GM18511 (cell line): ENCODE results near the gene EHMT1.
"Not testable (repeated sequence)": the region's sequence is repeated elsewhere in the genome, so short reads cannot be mapped to it uniquely, and the experiment has no call there.

Experiments used
- ATAC-seq: cut with Tn5 transposase; IDR thresholded peaks from one replicate; pipeline ENCODE4 v1.9.1; 2021; ENCODE audit warnings: mild to moderate bottlenecking, moderate library complexity; ENCODE audit not compliant: unreplicated experiment

EHMT1 gene

GRCh38 chr9:137880160-137880975, 261.6 kb downstream of the EHMT1 start:
- ATAC-seq, result no peak

- ATAC-seq, result no peak
Observed at GRCh38 chr9:137880976-137881530, 262.2 kb downstream of the EHMT1 start.

GRCh38 chr9:137881591-137882505, 263.0 kb downstream of the EHMT1 start:
- no peak for ATAC-seq

GRCh38 chr9:137882506-137882821, 263.7 kb downstream of the EHMT1 start:
- no peak for ATAC-seq

- ATAC-seq, result not testable (repeated sequence)
Observed at GRCh38 chr9:137883977-137884376, 265.2 kb downstream of the EHMT1 start.

GRCh38 chr9:137884547-137884946, 265.7 kb downstream of the EHMT1 start:
- not testable (repeated sequence) for ATAC-seq

GRCh38 chr9:137885121-137885520, 266.3 kb downstream of the EHMT1 start:
- ATAC-seq, result not testable (repeated sequence)
